PC-9 (cell line): ENCODE data around the gene ATP10A.

Experiments used
- CTCF ChIP-seq: fragments of 200-600 bp; sonication (generic); conservative IDR thresholded peaks from 2 replicates; pipeline ENCODE4 v1.6.1; 2017; ENCODE audit warnings: mixed run types, antibody characterized with exemption, mild to moderate bottlenecking, moderate library complexity
- EZH2 ChIP-seq: fragments of 200-600 bp; sonication (generic); IDR thresholded peaks from 2 replicates; pipeline ENCODE4 v1.8.0; 2017; ENCODE audit warnings: antibody characterized with exemption, low read depth

GRCh38 chr15:25785641-25786025 is 77.5 kb downstream of the ATP10A start:
- no peak for TF ChIP-seq CTCF
- TF ChIP-seq EZH2 = no peak
